Skeletal muscle satellite cell (primary cell): ENCODE results near the gene ABAT. TPM values are rescaled to one million over a fixed set of nuclear protein-coding genes. Genes with fewer than 3 reads are reported as not detected.
A peak's percentile ranks its signal among the peaks of the same experiment; 100 is the strongest.

Source experiments
- H3K27me3 ChIP-seq: 2 replicates; pipeline ENCODE4 v1.7.0; 2013; ENCODE audit warnings: low read length; ENCODE audit not compliant: control insufficient read depth, insufficient read depth
- H3K36me3 ChIP-seq: 2 replicates; pipeline ENCODE4 v1.7.0; 2013; ENCODE audit warnings: mild to moderate bottlenecking, control low read depth, low read length; ENCODE audit not compliant: insufficient read depth
- H3K4me1 ChIP-seq: 2 replicates; pipeline ENCODE4 v1.7.0; 2013; ENCODE audit warnings: low read length; ENCODE audit not compliant: control insufficient read depth, insufficient read depth
- H3K4me2 ChIP-seq: 2 replicates; pipeline ENCODE4 v1.7.0; 2013; ENCODE audit warnings: mild to moderate bottlenecking, low read length
- H3K4me3 ChIP-seq: 2 replicates; pipeline ENCODE4 v1.7.0; 2013; ENCODE audit warnings: low read length
- H3K9ac ChIP-seq: 2 replicates; pipeline ENCODE4 v1.7.0; 2013; ENCODE audit warnings: mild to moderate bottlenecking, low read depth, low read length, moderate library complexity
- H3K9me3 ChIP-seq: replicated peaks from 2 replicates; pipeline ENCODE4 v1.7.0; 2013; ENCODE audit warnings: mild to moderate bottlenecking, control low read depth, low read length
- total RNA-seq: library from RNA; depleted of rRNA; stranded (reverse); fragments of >200 nt; gene quantifications from 2 replicates; pipeline ENCODE4 v1.2.3, GENCODE V29; 2012; rRNA removed

Gene ABAT
- 1.5 and 2.8 TPM in 2 replicates for total RNA-seq

- no peaks in the 10 kb centered on the region for H3K36me3 ChIP-seq
- H3K9ac ChIP-seq, result peak within 1 kb of the TSS; percentile 76
- H3K27me3 ChIP-seq, result peaks cover 9% of the 10 kb centered on the region
- H3K4me3 ChIP-seq, result peak within 1 kb of the TSS; percentile 87
- no peaks in the 10 kb centered on the region for H3K9me3 ChIP-seq
- peaks cover 10% of the 10 kb centered on the region for H3K4me1 ChIP-seq
- H3K4me2 ChIP-seq, result peak within 1 kb of the TSS; percentile 98
Measured at GRCh38 chr16:8674413-8675022, at the start of gene ABAT. TSS of gene ABAT (plus strand) at chr16:8674617. CDS start at chr16:8735740, 61,123 bp downstream.

- peaks cover 54% of the 10 kb centered on the region for H3K36me3 ChIP-seq
- no peak overlapping the region for H3K4me2 ChIP-seq
- H3K9ac ChIP-seq, result no peak overlapping the region
- H3K4me3 ChIP-seq, result no peak overlapping the region
- no peaks in the 10 kb centered on the region for H3K9me3 ChIP-seq
- peaks cover 17% of the 10 kb centered on the region for H3K4me1 ChIP-seq
- no peaks in the 10 kb centered on the region for H3K27me3 ChIP-seq
Measured at GRCh38 chr16:8625491-8626087, 48.8 kb upstream of the ABAT start.

- Histone ChIP-seq H3K4me1 (peaks cover 17% of the 10 kb centered on the region), H3K9me3 (no peaks in the 10 kb centered on the region), H3K4me3 (no peak overlapping the region), H3K36me3 (peaks cover 66% of the 10 kb centered on the region), H3K9ac (no peak overlapping the region), H3K27me3 (no peaks in the 10 kb centered on the region), H3K4me2 (no peak overlapping the region)
Measured at GRCh38 chr16:8626946-8627345, 47.5 kb upstream of the ABAT start.

- Histone ChIP-seq H3K4me2 (no peak overlapping the region), H3K9ac (no peak overlapping the region), H3K4me3 (no peak overlapping the region), H3K36me3 (peaks cover 70% of the 10 kb centered on the region), H3K27me3 (no peaks in the 10 kb centered on the region), H3K9me3 (no peaks in the 10 kb centered on the region), H3K4me1 (peaks cover 15% of the 10 kb centered on the region)
Measured at GRCh38 chr16:8627456-8627855, 47.0 kb upstream of the ABAT start.

GRCh38 chr16:8628981-8629725, 45.3 kb upstream of the ABAT start:
- Histone ChIP-seq H3K4me3 (no peak overlapping the region), H3K4me1 (no peaks in the 10 kb centered on the region), H3K9ac (no peak overlapping the region), H3K36me3 (peaks cover 72% of the 10 kb centered on the region), H3K27me3 (no peaks in the 10 kb centered on the region), H3K9me3 (no peaks in the 10 kb centered on the region), H3K4me2 (no peak overlapping the region)

- H3K4me1 ChIP-seq, result no peaks in the 10 kb centered on the region
Measured at GRCh38 chr16:8630255-8630953, 44.0 kb upstream of the ABAT start.

GRCh38 chr16:8631373-8631772, 43.0 kb upstream of the ABAT start:
- H3K4me2 ChIP-seq, result no peak overlapping the region
- no peaks in the 10 kb centered on the region for H3K9me3 ChIP-seq
- H3K4me1 ChIP-seq, result no peaks in the 10 kb centered on the region
- H3K27me3 ChIP-seq, result no peaks in the 10 kb centered on the region
- peaks cover 73% of the 10 kb centered on the region for H3K36me3 ChIP-seq
- no peak overlapping the region for H3K9ac ChIP-seq
- no peak overlapping the region for H3K4me3 ChIP-seq

More at GRCh38 chr16:8630255-8630953, 44.0 kb upstream of the ABAT start:
- H3K27me3 ChIP-seq, result no peaks in the 10 kb centered on the region
- H3K9ac ChIP-seq, result no peak overlapping the region
- no peak overlapping the region for H3K4me2 ChIP-seq
- peaks cover 76% of the 10 kb centered on the region for H3K36me3 ChIP-seq
- H3K9me3 ChIP-seq, result no peaks in the 10 kb centered on the region
- no peak overlapping the region for H3K4me3 ChIP-seq

GRCh38 chr16:8631818-8632465, 42.5 kb upstream of the ABAT start:
- Histone ChIP-seq H3K4me1 (no peaks in the 10 kb centered on the region), H3K9ac (no peak overlapping the region)

GRCh38 chr16:8632675-8633182, 41.7 kb upstream of the ABAT start:
- Histone ChIP-seq H3K9me3 (no peaks in the 10 kb centered on the region), H3K4me3 (no peak overlapping the region), H3K36me3 (peaks cover 73% of the 10 kb centered on the region), H3K4me1 (no peaks in the 10 kb centered on the region), H3K4me2 (no peak overlapping the region), H3K27me3 (no peaks in the 10 kb centered on the region), H3K9ac (no peak overlapping the region)

More at GRCh38 chr16:8631818-8632465, 42.5 kb upstream of the ABAT start:
- H3K4me3 ChIP-seq, result no peak overlapping the region
- H3K27me3 ChIP-seq, result no peaks in the 10 kb centered on the region
- H3K4me2 ChIP-seq, result no peak overlapping the region
- no peaks in the 10 kb centered on the region for H3K9me3 ChIP-seq
- peaks cover 76% of the 10 kb centered on the region for H3K36me3 ChIP-seq

- Histone ChIP-seq H3K9me3 (no peaks in the 10 kb centered on the region), H3K36me3 (peaks cover 60% of the 10 kb centered on the region)
Measured at GRCh38 chr16:8634991-8635736, 39.3 kb upstream of the ABAT start.

More at GRCh38 chr16:8634991-8635736, 39.3 kb upstream of the ABAT start:
- Histone ChIP-seq H3K4me1 (no peaks in the 10 kb centered on the region), H3K4me3 (no peak overlapping the region), H3K27me3 (no peaks in the 10 kb centered on the region), H3K4me2 (no peak overlapping the region), H3K9ac (no peak overlapping the region)
